ENCODE results near the gene AKAP7. TPM values are rescaled to one million over a fixed set of nuclear protein-coding genes. Genes with fewer than 3 reads are reported as not detected.

AKAP7 gene
- polyA plus RNA-seq, 1 donor (not counting 4 experiments of a cell fraction or from before 2014, with no cell fraction given): 1.7 TPM

DNA sequence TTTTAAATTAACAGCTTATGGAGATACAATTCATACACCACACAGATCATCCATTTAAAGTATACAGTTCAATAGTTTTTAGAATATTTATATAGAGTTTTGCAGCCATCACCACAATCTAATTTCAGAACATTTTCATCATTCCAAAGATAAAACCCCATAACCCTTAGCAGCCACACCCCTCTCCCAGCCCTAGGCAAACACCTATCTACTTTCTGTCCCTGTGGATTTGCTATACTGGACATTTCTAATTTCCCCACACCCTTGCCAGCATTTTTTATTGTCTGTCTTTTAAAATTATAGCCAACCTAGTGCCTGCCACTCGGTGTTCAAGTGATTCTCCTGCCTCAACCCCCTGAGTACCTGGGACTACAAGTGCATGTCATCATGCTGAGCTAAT is 23.0 kb upstream of the AKAP7 start:
- Histone ChIP-seq H4K20me1 (ENCODE audit: control insufficient read depth, extremely low read depth, insufficient read depth, low read length) (no peaks in the 10 kb centered on the region), H3K4me3 (ENCODE audit: control insufficient read depth in 2 of 3, extremely low read depth in 1 of 3, insufficient read depth in 2 of 3, low read depth in 1 of 3, low read length in 3 of 3) (no peak overlapping the region), H3K4me1 (ENCODE audit: control insufficient read depth, extremely low read depth, insufficient read depth, low read length) (no peaks in the 10 kb centered on the region), H3K79me2 (ENCODE audit: control insufficient read depth, insufficient read depth, low read length) (no peaks in the 10 kb centered on the region), H3K27me3 (ENCODE audit: control insufficient read depth, extremely low read depth, insufficient read depth, low read length) (no peaks in the 10 kb centered on the region), H3K36me3 (ENCODE audit: control insufficient read depth in 2 of 2, extremely low read depth in 1 of 2, insufficient read depth in 2 of 2, low read length in 2 of 2) (no peaks in the 10 kb centered on the region), H3K9ac (ENCODE audit: control insufficient read depth, extremely low read depth, insufficient read depth, low read length) (no peak overlapping the region), H2AFZ (ENCODE audit: control insufficient read depth, low read length) (no peak overlapping the region), H3K9me1 (ENCODE audit: control insufficient read depth, extremely low read depth, insufficient read depth, low read length) (no peaks in the 10 kb centered on the region), H3K27ac (ENCODE audit: control insufficient read depth, insufficient read depth, low read length) (no peak overlapping the region), H3K4me2 (ENCODE audit: control insufficient read depth, extremely low read depth, insufficient read depth, low read depth, low read length) (no peak overlapping the region), H3K9me3 (ENCODE audit: control insufficient read depth, low read depth, low read length) (no peaks in the 10 kb centered on the region)
- TF ChIP-seq EZH2 (IDR thresholded peaks at IDR 0.05; ENCODE audit: low read length): no peak
- TF ChIP-seq, protein P1, sequence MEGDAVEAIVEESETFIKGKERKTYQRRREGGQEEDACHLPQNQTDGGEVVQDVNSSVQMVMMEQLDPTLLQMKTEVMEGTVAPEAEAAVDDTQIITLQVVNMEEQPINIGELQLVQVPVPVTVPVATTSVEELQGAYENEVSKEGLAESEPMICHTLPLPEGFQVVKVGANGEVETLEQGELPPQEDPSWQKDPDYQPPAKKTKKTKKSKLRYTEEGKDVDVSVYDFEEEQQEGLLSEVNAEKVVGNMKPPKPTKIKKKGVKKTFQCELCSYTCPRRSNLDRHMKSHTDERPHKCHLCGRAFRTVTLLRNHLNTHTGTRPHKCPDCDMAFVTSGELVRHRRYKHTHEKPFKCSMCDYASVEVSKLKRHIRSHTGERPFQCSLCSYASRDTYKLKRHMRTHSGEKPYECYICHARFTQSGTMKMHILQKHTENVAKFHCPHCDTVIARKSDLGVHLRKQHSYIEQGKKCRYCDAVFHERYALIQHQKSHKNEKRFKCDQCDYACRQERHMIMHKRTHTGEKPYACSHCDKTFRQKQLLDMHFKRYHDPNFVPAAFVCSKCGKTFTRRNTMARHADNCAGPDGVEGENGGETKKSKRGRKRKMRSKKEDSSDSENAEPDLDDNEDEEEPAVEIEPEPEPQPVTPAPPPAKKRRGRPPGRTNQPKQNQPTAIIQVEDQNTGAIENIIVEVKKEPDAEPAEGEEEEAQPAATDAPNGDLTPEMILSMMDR (optimal IDR thresholded peaks at IDR 0.05 in 1 of 3, IDR thresholded peaks at IDR 0.05 in 1 of 3, conservative IDR thresholded peaks at IDR 0.05 in 1 of 3; ENCODE audit: extremely low read depth in 1 of 3, insufficient read depth in 2 of 3, low read length in 3 of 3): no peak
- FAIRE-seq (no peak), DNase-seq (ENCODE audit: low read depth, low spot score) (no peak)
- dilution Hi-C loops (cut with MboI; ENCODE audit: extremely low pct_ligation_motif_present, low sequenced_read_pairs): no loop called here

DNA sequence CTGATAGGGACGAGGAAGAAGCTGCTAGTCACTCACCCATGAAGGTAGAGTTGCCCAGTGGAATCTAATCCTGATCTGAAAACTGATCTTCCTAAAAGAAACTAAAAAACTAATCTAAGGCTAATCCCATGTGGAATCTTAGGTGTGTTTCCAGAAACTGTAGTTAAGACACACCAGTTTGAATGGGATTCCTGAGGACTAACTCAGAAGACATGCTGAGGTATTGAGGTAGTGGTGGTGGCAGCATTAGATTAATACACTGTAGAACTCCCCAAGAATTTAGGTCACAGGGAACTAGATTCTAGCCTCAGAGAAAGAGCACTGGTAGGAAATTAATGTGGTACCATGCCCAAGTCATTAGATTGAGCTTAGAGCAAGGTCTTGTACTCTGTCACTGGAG is 19.6 kb upstream of the AKAP7 start:
- H3K27me3 ChIP-seq (ENCODE audit: control insufficient read depth, extremely low read depth, insufficient read depth, low read length): no peaks in the 10 kb centered on the region
- TF ChIP-seq EZH2 (IDR thresholded peaks at IDR 0.05; ENCODE audit: low read length): no peak
- H3K4me2 ChIP-seq (ENCODE audit: control insufficient read depth, extremely low read depth, insufficient read depth, low read depth, low read length): no peak overlapping the region
- peak overlapping the region; percentile 26 for H2AFZ ChIP-seq (ENCODE audit: control insufficient read depth, low read length)
- H3K9me3 ChIP-seq (ENCODE audit: control insufficient read depth, low read depth, low read length): no peaks in the 10 kb centered on the region
- no peaks in the 10 kb centered on the region for H3K9me1 ChIP-seq (ENCODE audit: control insufficient read depth, extremely low read depth, insufficient read depth, low read length)
- H3K27ac ChIP-seq (ENCODE audit: control insufficient read depth, insufficient read depth, low read length): no peak overlapping the region
- FAIRE-seq (no peak), DNase-seq (ENCODE audit: low read depth, low spot score) (no peak)
- no peaks in the 10 kb centered on the region for H3K4me1 ChIP-seq (ENCODE audit: control insufficient read depth, extremely low read depth, insufficient read depth, low read length)
- H3K4me3 ChIP-seq (ENCODE audit: control insufficient read depth in 2 of 3, extremely low read depth in 1 of 3, insufficient read depth in 2 of 3, low read depth in 1 of 3, low read length in 3 of 3): no peak overlapping the region
- H4K20me1 ChIP-seq (ENCODE audit: control insufficient read depth, extremely low read depth, insufficient read depth, low read length): no peaks in the 10 kb centered on the region
- no peaks in the 10 kb centered on the region for H3K79me2 ChIP-seq (ENCODE audit: control insufficient read depth, insufficient read depth, low read length)
- H3K36me3 ChIP-seq (ENCODE audit: control insufficient read depth in 2 of 2, extremely low read depth in 1 of 2, insufficient read depth in 2 of 2, low read length in 2 of 2): no peaks in the 10 kb centered on the region
- dilution Hi-C loops (cut with MboI; ENCODE audit: extremely low pct_ligation_motif_present, low sequenced_read_pairs): no loop called here
- H3K9ac ChIP-seq (ENCODE audit: control insufficient read depth, extremely low read depth, insufficient read depth, low read length): no peak overlapping the region

DNA sequence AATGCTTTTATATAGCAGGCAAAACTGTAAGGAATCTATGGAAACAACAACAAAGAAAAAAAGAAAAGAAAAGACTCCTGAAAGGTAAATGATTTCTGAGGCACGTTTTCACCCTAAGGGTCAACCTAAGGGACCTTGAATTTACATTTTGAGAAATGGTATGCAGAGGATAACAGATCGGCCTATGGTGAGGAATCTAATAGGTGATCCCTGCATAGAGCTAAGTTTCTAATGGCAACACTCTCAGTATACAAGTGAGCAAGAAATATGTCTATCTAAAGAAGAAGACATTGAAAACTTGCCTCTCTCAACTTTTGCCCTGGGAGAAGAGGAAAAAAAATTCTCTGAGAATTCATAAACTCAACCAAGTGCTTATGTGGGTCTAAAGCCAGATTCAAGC is 18.9 kb upstream of the AKAP7 start:
- H3K4me1 ChIP-seq (ENCODE audit: control insufficient read depth, extremely low read depth, insufficient read depth, low read length): no peaks in the 10 kb centered on the region
- H3K9ac ChIP-seq (ENCODE audit: control insufficient read depth, extremely low read depth, insufficient read depth, low read length): no peak overlapping the region
- dilution Hi-C loops (cut with MboI; ENCODE audit: extremely low pct_ligation_motif_present, low sequenced_read_pairs): no loop called here
- no peaks in the 10 kb centered on the region for H3K36me3 ChIP-seq (ENCODE audit: control insufficient read depth in 2 of 2, extremely low read depth in 1 of 2, insufficient read depth in 2 of 2, low read length in 2 of 2)
- no peak overlapping the region for H2AFZ ChIP-seq (ENCODE audit: control insufficient read depth, low read length)
- no peaks in the 10 kb centered on the region for H3K79me2 ChIP-seq (ENCODE audit: control insufficient read depth, insufficient read depth, low read length)
- no peaks in the 10 kb centered on the region for H3K27me3 ChIP-seq (ENCODE audit: control insufficient read depth, extremely low read depth, insufficient read depth, low read length)
- H3K4me3 ChIP-seq (ENCODE audit: control insufficient read depth in 2 of 3, extremely low read depth in 1 of 3, insufficient read depth in 2 of 3, low read depth in 1 of 3, low read length in 3 of 3): no peak overlapping the region
- no peaks in the 10 kb centered on the region for H3K9me3 ChIP-seq (ENCODE audit: control insufficient read depth, low read depth, low read length)
- TF ChIP-seq, protein P1 (optimal IDR thresholded peaks at IDR 0.05 in 1 of 3, IDR thresholded peaks at IDR 0.05 in 1 of 3, conservative IDR thresholded peaks at IDR 0.05 in 1 of 3; ENCODE audit: extremely low read depth in 1 of 3, insufficient read depth in 2 of 3, low read length in 3 of 3): no peak
- no peak for TF ChIP-seq EZH2 (IDR thresholded peaks at IDR 0.05; ENCODE audit: low read length)
- no peak for DNase-seq (ENCODE audit: low read depth, low spot score)
- no peaks in the 10 kb centered on the region for H4K20me1 ChIP-seq (ENCODE audit: control insufficient read depth, extremely low read depth, insufficient read depth, low read length)
- no peaks in the 10 kb centered on the region for H3K9me1 ChIP-seq (ENCODE audit: control insufficient read depth, extremely low read depth, insufficient read depth, low read length)
- H3K4me2 ChIP-seq (ENCODE audit: control insufficient read depth, extremely low read depth, insufficient read depth, low read depth, low read length): no peak overlapping the region
- no peak for FAIRE-seq
- no peak overlapping the region for H3K27ac ChIP-seq (ENCODE audit: control insufficient read depth, insufficient read depth, low read length)
